ENCODE results near the gene NPL.

The NPL gene, protein sequence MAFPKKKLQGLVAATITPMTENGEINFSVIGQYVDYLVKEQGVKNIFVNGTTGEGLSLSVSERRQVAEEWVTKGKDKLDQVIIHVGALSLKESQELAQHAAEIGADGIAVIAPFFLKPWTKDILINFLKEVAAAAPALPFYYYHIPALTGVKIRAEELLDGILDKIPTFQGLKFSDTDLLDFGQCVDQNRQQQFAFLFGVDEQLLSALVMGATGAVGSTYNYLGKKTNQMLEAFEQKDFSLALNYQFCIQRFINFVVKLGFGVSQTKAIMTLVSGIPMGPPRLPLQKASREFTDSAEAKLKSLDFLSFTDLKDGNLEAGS

DNA sequence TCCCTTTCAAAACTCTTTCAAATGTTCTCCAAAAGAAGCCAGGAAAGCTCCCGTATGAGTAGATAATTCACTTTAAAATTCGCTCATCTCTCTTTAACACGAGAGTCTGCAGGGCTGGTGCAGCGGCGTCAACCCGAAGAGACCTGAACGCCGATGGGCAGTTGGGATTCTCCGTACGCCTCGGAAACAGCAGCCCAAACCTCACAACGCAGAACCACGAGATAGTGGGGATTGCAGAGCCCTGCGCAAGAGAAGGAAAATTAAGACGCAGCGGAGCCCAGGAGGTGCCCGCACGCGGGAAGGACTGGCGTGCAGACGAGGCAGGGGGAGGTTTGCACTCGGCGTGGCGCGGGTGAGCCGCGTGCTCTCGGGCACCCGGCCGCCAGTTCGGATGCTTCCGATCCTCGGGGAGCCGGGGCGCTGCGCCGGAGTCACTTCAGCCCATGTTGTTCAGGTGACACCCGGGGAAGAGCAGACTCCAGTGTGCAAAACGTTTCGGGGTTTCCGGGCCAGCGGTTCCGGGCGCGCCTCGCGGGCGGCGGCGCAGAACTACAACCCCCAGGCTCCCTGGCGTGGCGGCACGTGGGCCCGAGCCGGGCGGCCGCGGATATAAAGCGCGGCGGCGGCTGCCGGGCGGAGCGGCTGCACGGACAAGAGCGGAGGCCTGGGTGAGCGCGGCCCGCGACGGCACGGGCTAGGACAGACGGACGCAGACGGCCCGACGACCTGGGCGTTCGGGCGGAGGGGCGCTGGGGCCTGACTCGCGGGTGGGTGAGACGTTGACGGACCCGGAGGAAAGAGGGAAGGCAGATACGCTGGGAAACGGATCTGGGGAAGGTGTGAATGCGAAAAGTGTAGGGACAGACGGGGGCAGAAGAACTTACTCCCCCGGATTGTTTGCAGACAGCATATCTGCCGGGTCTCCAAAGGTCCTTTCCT lies at the start of gene NPL:
NPL (plus strand) TSS at position 636 of the 939 bp plus-strand sequence. CDS start 4,599 bp downstream, outside the sequence.
- peak; percentile 89 for DNase-seq
- Histone ChIP-seq H3K9me3 (replicated peaks; ENCODE audit: insufficient read depth, low read length) (no peaks in the 10 kb centered on the region), H3K9me2 (replicated peaks; ENCODE audit: insufficient read depth, low read length) (no peaks in the 10 kb centered on the region), H3K4me2 (ENCODE audit: low read depth, low read length) (peak within 1 kb of the TSS; percentile 97), H3K79me2 (ENCODE audit: low read length) (no peaks in the 10 kb centered on the region), H3K4me3 (ENCODE audit: low read length) (peak within 1 kb of the TSS; percentile 68), H3F3A (ENCODE audit: insufficient read depth, low read length) (no peaks in the 10 kb centered on the region), H3K9ac (ENCODE audit: low read length) (peak within 1 kb of the TSS; percentile 34; the same call in 1 of the 2 replicates), H3K36me3 (replicated peaks; ENCODE audit: insufficient read depth, low read length) (no peaks in the 10 kb centered on the region), H3K4me1 (ENCODE audit: low read length) (0 out of 2 replicates have a peak, but pooled peaks cover 9% of the 10 kb centered on the region), H3K27ac (ENCODE audit: low read length) (no peak within 1 kb of the TSS), H3K27me3 (replicated peaks; ENCODE audit: insufficient read depth, low read length) (peaks cover 20% of the 10 kb centered on the region), H2AFZ (ENCODE audit: low read length) (peak within 1 kb of the TSS; percentile 90), H4K20me1 (ENCODE audit: insufficient read depth, low read length) (no peaks in the 10 kb centered on the region)
- TF ChIP-seq, protein P1, sequence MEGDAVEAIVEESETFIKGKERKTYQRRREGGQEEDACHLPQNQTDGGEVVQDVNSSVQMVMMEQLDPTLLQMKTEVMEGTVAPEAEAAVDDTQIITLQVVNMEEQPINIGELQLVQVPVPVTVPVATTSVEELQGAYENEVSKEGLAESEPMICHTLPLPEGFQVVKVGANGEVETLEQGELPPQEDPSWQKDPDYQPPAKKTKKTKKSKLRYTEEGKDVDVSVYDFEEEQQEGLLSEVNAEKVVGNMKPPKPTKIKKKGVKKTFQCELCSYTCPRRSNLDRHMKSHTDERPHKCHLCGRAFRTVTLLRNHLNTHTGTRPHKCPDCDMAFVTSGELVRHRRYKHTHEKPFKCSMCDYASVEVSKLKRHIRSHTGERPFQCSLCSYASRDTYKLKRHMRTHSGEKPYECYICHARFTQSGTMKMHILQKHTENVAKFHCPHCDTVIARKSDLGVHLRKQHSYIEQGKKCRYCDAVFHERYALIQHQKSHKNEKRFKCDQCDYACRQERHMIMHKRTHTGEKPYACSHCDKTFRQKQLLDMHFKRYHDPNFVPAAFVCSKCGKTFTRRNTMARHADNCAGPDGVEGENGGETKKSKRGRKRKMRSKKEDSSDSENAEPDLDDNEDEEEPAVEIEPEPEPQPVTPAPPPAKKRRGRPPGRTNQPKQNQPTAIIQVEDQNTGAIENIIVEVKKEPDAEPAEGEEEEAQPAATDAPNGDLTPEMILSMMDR (IDR thresholded peaks at IDR 0.05; ENCODE audit: low read length) = no peak
- TF ChIP-seq EZH2phosphoT487 (IDR thresholded peaks at IDR 0.05; ENCODE audit: low read length) (no peak), EZH2 (optimal IDR thresholded peaks at IDR 0.05; ENCODE audit: low read depth, low read length) (no peak)

DNA sequence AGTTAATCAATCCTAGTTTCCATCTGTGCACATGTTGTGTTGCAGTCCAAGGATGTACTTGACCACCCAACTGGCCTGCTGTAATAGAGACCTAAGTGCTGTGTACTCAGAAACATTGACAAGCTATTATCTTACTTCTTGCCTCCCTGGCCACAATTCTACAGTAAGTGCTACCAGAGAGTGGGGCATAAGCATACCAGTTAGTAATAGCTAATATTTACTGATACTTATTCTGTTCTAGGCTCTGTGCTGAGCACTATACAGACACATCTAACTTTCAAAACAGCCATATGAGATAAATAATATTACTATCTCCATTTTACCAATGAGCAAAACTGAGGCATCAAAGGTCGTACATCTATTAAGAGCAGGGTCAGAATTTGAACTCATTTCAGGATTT lies 49.5 kb upstream of the NPL start:
- H2AFZ ChIP-seq (ENCODE audit: low read length) = no peak overlapping the region
- no peaks in the 10 kb centered on the region for H3F3A ChIP-seq (ENCODE audit: insufficient read depth, low read length)
- no peak overlapping the region for H3K9ac ChIP-seq (ENCODE audit: low read length)
- no peaks in the 10 kb centered on the region for H3K27me3 ChIP-seq (replicated peaks; ENCODE audit: insufficient read depth, low read length)
- no peak for DNase-seq
- no peak overlapping the region for H3K4me3 ChIP-seq (ENCODE audit: low read length)
- no peak overlapping the region for H3K27ac ChIP-seq (ENCODE audit: low read length)
- no peak overlapping the region for H3K4me2 ChIP-seq (ENCODE audit: low read depth, low read length)
- H3K9me3 ChIP-seq (replicated peaks; ENCODE audit: insufficient read depth, low read length) = no peaks in the 10 kb centered on the region
- TF ChIP-seq EZH2phosphoT487 (IDR thresholded peaks at IDR 0.05; ENCODE audit: low read length) (no peak), EZH2 (optimal IDR thresholded peaks at IDR 0.05; ENCODE audit: low read depth, low read length) (no peak)
- TF ChIP-seq, protein P1 (IDR thresholded peaks at IDR 0.05; ENCODE audit: low read length) = no peak
- H3K36me3 ChIP-seq (replicated peaks; ENCODE audit: insufficient read depth, low read length) = no peaks in the 10 kb centered on the region
- no peaks in the 10 kb centered on the region for H4K20me1 ChIP-seq (ENCODE audit: insufficient read depth, low read length)
- H3K79me2 ChIP-seq (ENCODE audit: low read length) = no peaks in the 10 kb centered on the region
- H3K9me2 ChIP-seq (replicated peaks; ENCODE audit: insufficient read depth, low read length) = no peaks in the 10 kb centered on the region
- no peaks in the 10 kb centered on the region for H3K4me1 ChIP-seq (ENCODE audit: low read length)

DNA sequence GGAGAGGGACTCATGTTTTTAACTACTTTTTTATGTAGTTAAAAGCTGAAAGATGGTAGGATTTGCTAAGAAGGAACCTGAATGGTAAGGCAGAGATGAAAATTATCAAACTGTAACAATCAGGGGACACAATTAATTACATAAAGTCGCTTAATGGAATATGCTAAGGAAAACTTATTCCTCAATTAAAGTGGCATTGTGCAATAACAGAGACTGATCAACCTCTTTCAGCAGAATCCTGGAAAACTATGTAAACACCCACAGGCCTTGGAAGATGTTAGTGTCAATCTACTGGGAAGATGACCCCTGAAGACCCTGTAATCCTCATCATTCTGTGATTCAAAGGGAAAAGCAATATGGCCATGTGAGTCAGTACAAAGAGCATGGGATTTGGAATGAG lies 46.8 kb upstream of the NPL start:
- no peak for DNase-seq
- no peak overlapping the region for H3K4me3 ChIP-seq (ENCODE audit: low read length)
- no peaks in the 10 kb centered on the region for H3K79me2 ChIP-seq (ENCODE audit: low read length)
- no peaks in the 10 kb centered on the region for H4K20me1 ChIP-seq (ENCODE audit: insufficient read depth, low read length)
- no peaks in the 10 kb centered on the region for H3K4me1 ChIP-seq (ENCODE audit: low read length)
- H3K27me3 ChIP-seq (replicated peaks; ENCODE audit: insufficient read depth, low read length) = no peaks in the 10 kb centered on the region
- TF ChIP-seq EZH2 (optimal IDR thresholded peaks at IDR 0.05; ENCODE audit: low read depth, low read length) (no peak), EZH2phosphoT487 (IDR thresholded peaks at IDR 0.05; ENCODE audit: low read length) (no peak)
- TF ChIP-seq, protein P1 (IDR thresholded peaks at IDR 0.05; ENCODE audit: low read length) = no peak
- H3K9ac ChIP-seq (ENCODE audit: low read length) = no peak overlapping the region
- H3K4me2 ChIP-seq (ENCODE audit: low read depth, low read length) = no peak overlapping the region
- H2AFZ ChIP-seq (ENCODE audit: low read length) = no peak overlapping the region
- no peaks in the 10 kb centered on the region for H3F3A ChIP-seq (ENCODE audit: insufficient read depth, low read length)
- H3K9me3 ChIP-seq (replicated peaks; ENCODE audit: insufficient read depth, low read length) = no peaks in the 10 kb centered on the region
- H3K27ac ChIP-seq (ENCODE audit: low read length) = no peak overlapping the region
- H3K36me3 ChIP-seq (replicated peaks; ENCODE audit: insufficient read depth, low read length) = no peaks in the 10 kb centered on the region
- no peaks in the 10 kb centered on the region for H3K9me2 ChIP-seq (replicated peaks; ENCODE audit: insufficient read depth, low read length)

Measured in MM.1S (cell line).